Endothelial cell of umbilical vein (primary cell): ENCODE measurements around the gene GPR61. TPM values are rescaled to one million over a fixed set of nuclear protein-coding genes. Genes with fewer than 3 reads are reported as not detected.

Experiments used
- BruUV-seq: library from RNA; stranded (reverse); fragments of 400-500 nt; replicated peaks from 2 replicates; lab custom pipeline; 2021; lab: Mats Ljungman, UMichigan
- CTCF ChIA-PET: fragments of 300-600, 350-600 bp; sonication (Branson Sonifier 250); formaldehyde crosslinking; loops from one replicate; lab custom pipeline; 2021; ENCODE audit warnings: antibody characterized with exemption, inconsistent platforms; lab: Charles Lee
- POLR2A ChIA-PET: fragments of 300-600, 350-600 bp; sonication (Branson Sonifier 250); formaldehyde crosslinking; loops from one replicate; lab custom pipeline; 2021; ENCODE audit warnings: antibody characterized with exemption, inconsistent platforms; lab: Charles Lee
- DNase-seq: peaks from one replicate; pipeline ENCODE4 v3.0.0-alpha.2; 2011; ENCODE audit warnings: low read depth, low spot score
- FAIRE-seq: peaks from 2 replicates; lab custom pipeline; 2011; peaks lifted over from hg19 to GRCh38; lab: Jason Lieb, UNC
- H2AFZ ChIP-seq: 2 replicates; pipeline ENCODE4 v1.6.0; 2012; ENCODE audit warnings: low read depth, low read length, control low read depth, inconsistent platforms
- H3K27ac ChIP-seq: 2 replicates; pipeline ENCODE4 v1.5.1; 2011; ENCODE audit warnings: low read depth, mild to moderate bottlenecking, control low read depth, low read length, moderate library complexity; ENCODE audit not compliant: insufficient read depth
- H3K27me3 ChIP-seq, 2 experiments: 2 replicates each; pipeline versions ENCODE4 v1.6.0 to v1.6.1; 2011; ENCODE audit warnings: low read length in 2 of 2, mixed read lengths in 1 of 2; ENCODE audit not compliant: control insufficient read depth in 2 of 2, insufficient read depth in 2 of 2
- H3K36me3 ChIP-seq, 2 experiments: 2 replicates in 1 of 2; 3 replicates in 1 of 2; pipeline ENCODE4 v1.5.1; 2011; ENCODE audit warnings: low read length in 2 of 2, mild to moderate bottlenecking in 1 of 2, moderate library complexity in 1 of 2; ENCODE audit not compliant: control insufficient read depth in 2 of 2, insufficient read depth in 2 of 2; ENCODE audit errors: extremely low read depth in 1 of 2
- H3K4me1 ChIP-seq: 3 replicates; pipeline ENCODE4 v1.5.1; 2011; ENCODE audit warnings: mild to moderate bottlenecking, low read length; ENCODE audit not compliant: control insufficient read depth, insufficient read depth; ENCODE audit errors: extremely low read depth
- H3K4me2 ChIP-seq: 2 replicates; pipeline ENCODE4 v1.6.1; 2011; ENCODE audit warnings: low read length, control low read depth, mixed read lengths; ENCODE audit not compliant: insufficient read depth
- H3K4me3 ChIP-seq, 3 experiments: fragments of 200-600 bp in 1 of 3; sonication (generic), shearing (Covaris generic) in 1 of 3; replicated peaks in 1 of 3; 2 replicates each; pipeline ENCODE4 v1.5.1; 2011 to 2016; ENCODE audit warnings: control low read depth in 3 of 3, low read length in 3 of 3, mild to moderate bottlenecking in 2 of 3, inconsistent platforms in 1 of 3, low read depth in 1 of 3, moderate library complexity in 1 of 3; ENCODE audit not compliant: insufficient read depth in 1 of 3
- H3K79me2 ChIP-seq: 2 replicates; pipeline ENCODE4 v1.6.0; 2012; ENCODE audit warnings: low read length, inconsistent platforms; ENCODE audit not compliant: control insufficient read depth, insufficient read depth
- H3K9ac ChIP-seq: replicated peaks from 2 replicates; pipeline ENCODE3; 2011; ENCODE audit warnings: low read length, control low read depth; ENCODE audit not compliant: insufficient read depth; ENCODE audit errors: extremely low read depth
- H3K9me1 ChIP-seq: replicated peaks from 3 replicates; pipeline ENCODE4 v1.6.0; 2011; ENCODE audit warnings: mild to moderate bottlenecking, low read length; ENCODE audit not compliant: control insufficient read depth, insufficient read depth; ENCODE audit errors: extremely low read depth
- H3K9me3 ChIP-seq: replicated peaks from 2 replicates; pipeline ENCODE4 v1.5.1; 2012; ENCODE audit warnings: low read length, inconsistent platforms; ENCODE audit not compliant: control insufficient read depth, insufficient read depth
- H4K20me1 ChIP-seq: replicated peaks from 2 replicates; pipeline ENCODE3; 2011; ENCODE audit warnings: mild to moderate bottlenecking, low read length; ENCODE audit not compliant: control insufficient read depth, insufficient read depth; ENCODE audit errors: extremely low read depth
- EZH2 ChIP-seq: IDR thresholded peaks from 2 replicates; pipeline ENCODE4 v1.6.1; 2012; ENCODE audit warnings: borderline replicate concordance, low read depth, mild to moderate bottlenecking, moderate library complexity, low read length, inconsistent platforms; ENCODE audit not compliant: severe bottlenecking
- FOS ChIP-seq: IDR thresholded peaks from 2 replicates; pipeline ENCODE4 v1.6.1; 2011; ENCODE audit warnings: mild to moderate bottlenecking, low read length, moderate library complexity, borderline replicate concordance; ENCODE audit not compliant: insufficient read depth
- GATA2 ChIP-seq: IDR thresholded peaks from 2 replicates; pipeline ENCODE4 v1.7.0; 2011; ENCODE audit warnings: low read depth, mild to moderate bottlenecking, moderate library complexity, mixed read lengths, low read length; ENCODE audit not compliant: insufficient read length, insufficient read depth
- JUN ChIP-seq: IDR thresholded peaks from 2 replicates; pipeline ENCODE4 v1.6.1; 2011; ENCODE audit warnings: borderline replicate concordance, low read depth; ENCODE audit not compliant: insufficient read length, insufficient read depth
- MYC ChIP-seq: IDR thresholded peaks from one replicate; pipeline ENCODE4 v1.6.1; 2011; ENCODE audit warnings: mild to moderate bottlenecking, low read depth, low read length
- POLR2A ChIP-seq: IDR thresholded peaks from 2 replicates; pipeline ENCODE4 v1.6.1; 2012; ENCODE audit warnings: low read depth, mild to moderate bottlenecking, control low read depth, low read length
- POLR2AphosphoS5 ChIP-seq: IDR thresholded peaks from 2 replicates; pipeline ENCODE4 v1.6.1; 2012; ENCODE audit warnings: low read depth, mild to moderate bottlenecking, control low read depth, low read length, moderate library complexity; ENCODE audit not compliant: insufficient read depth
- dilution Hi-C: fragments of 300-500 bp; cut with MboI; formaldehyde crosslinking; loops from one replicate; pipeline ENCODE4 v1.15.0; 2019; ENCODE audit warnings: low sequenced_read_pairs; ENCODE audit not compliant: extremely low pct_ligation_motif_present
- intact Hi-C: fragments of 100-400 bp; cut with micrococcal nuclease; formaldehyde crosslinking; loops from one replicate; pipeline ENCODE4 v1.10.0; 2022
- polyA plus RNA-seq, 4 experiments: library from polyadenylated mRNA; depleted of rRNA in 3 of 4; stranded (reverse) in 3 of 4; unstranded in 1 of 4; fragments of >200 nt; gene quantifications; 2 replicates each; pipeline versions ENCODE4 v1.2.1 to v1.2.3, GENCODE V29; 2011 to 2012; ENCODE audit warnings: missing spikeins in 1 of 4
- total RNA-seq: library from RNA; stranded (reverse); gene quantifications from 2 replicates; pipeline ENCODE4 v1.2.3, GENCODE V29; 2021
- TF ChIP-seq, protein P1 (sequence below): IDR thresholded peaks from 2 replicates; pipeline ENCODE4 v1.6.1; 2011; ENCODE audit not compliant: insufficient read depth, insufficient read length
- TF ChIP-seq, protein P2 (sequence below), 2 donors: IDR thresholded peaks; 1 replicate in 1 of 2; 2 replicates in 1 of 2; pipeline ENCODE4 v1.5.1; 2011; ENCODE audit warnings: low read length in 2 of 2, mild to moderate bottlenecking in 2 of 2, moderate library complexity in 2 of 2, control low read depth in 1 of 2, inconsistent platforms in 1 of 2, low read depth in 1 of 2; ENCODE audit not compliant: insufficient read depth in 1 of 2; ENCODE audit errors: extremely low read depth in 1 of 2

GPR61 gene
- total and polyA plus RNA-seq, 2 donors (not counting 3 experiments of a cell fraction or from before 2014, with no cell fraction given), result not detected

DNA sequence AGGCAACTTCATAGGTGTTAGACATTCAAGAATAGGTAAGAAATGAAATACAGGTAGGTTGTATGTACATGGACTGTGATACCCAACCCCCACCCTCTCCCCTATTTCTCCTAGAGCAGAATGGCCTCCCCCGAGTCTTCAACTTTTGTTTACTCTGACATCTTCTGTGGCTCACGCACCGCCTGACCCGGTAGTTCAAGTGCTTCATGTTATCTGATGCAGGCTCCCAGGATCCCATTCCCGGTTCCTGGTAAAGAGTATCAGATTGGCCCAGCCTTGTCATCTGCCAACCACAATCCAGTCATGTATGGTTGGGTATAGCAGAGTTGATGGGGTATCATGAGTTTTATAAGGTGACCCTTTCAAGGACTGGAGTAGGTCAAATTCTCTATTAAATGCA lies 17.8 kb downstream of the GPR61 start:
- Histone ChIP-seq H3K79me2 (peaks cover 100% of the 10 kb centered on the region), H4K20me1 (peaks cover 24% of the 10 kb centered on the region), H2AFZ (no peak overlapping the region), H3K9me1 (no peaks in the 10 kb centered on the region), H3K4me3 (no peak overlapping the region), H3K4me1 (no peaks in the 10 kb centered on the region), H3K9me3 (no peaks in the 10 kb centered on the region), H3K9ac (no peak overlapping the region), H3K36me3 (no peaks in the 10 kb centered on the region), H3K27ac (no peak overlapping the region), H3K4me2 (no peak overlapping the region), H3K27me3 (no peaks in the 10 kb centered on the region)
- dilution Hi-C loops (no loop called here), intact Hi-C loops (no loop called here)
- DNase-seq (no peak), FAIRE-seq (no peak)
- BruUV-seq, result no TSS peak
- ChIA-PET POLR2A (no interaction called here), CTCF (interaction anchor here (1.6 kb wide), 1 partner anchor 11 kb away, joined by 4 read pairs; no protein-coding TSS in a partner anchor)
- TF ChIP-seq EZH2, result no peak
- no peak for TF ChIP-seq MYC
- TF ChIP-seq FOS, result no peak
- TF ChIP-seq, protein P1, sequence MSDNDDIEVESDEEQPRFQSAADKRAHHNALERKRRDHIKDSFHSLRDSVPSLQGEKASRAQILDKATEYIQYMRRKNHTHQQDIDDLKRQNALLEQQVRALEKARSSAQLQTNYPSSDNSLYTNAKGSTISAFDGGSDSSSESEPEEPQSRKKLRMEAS, result no peak
- TF ChIP-seq, protein P2, sequence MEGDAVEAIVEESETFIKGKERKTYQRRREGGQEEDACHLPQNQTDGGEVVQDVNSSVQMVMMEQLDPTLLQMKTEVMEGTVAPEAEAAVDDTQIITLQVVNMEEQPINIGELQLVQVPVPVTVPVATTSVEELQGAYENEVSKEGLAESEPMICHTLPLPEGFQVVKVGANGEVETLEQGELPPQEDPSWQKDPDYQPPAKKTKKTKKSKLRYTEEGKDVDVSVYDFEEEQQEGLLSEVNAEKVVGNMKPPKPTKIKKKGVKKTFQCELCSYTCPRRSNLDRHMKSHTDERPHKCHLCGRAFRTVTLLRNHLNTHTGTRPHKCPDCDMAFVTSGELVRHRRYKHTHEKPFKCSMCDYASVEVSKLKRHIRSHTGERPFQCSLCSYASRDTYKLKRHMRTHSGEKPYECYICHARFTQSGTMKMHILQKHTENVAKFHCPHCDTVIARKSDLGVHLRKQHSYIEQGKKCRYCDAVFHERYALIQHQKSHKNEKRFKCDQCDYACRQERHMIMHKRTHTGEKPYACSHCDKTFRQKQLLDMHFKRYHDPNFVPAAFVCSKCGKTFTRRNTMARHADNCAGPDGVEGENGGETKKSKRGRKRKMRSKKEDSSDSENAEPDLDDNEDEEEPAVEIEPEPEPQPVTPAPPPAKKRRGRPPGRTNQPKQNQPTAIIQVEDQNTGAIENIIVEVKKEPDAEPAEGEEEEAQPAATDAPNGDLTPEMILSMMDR (IDR thresholded peaks at IDR 0.05; ENCODE audit: extremely low read depth in 1 of 2, insufficient read depth in 1 of 2, low read depth in 1 of 2, low read length in 2 of 2), result no peak
- no peak for TF ChIP-seq JUN
- no peak for TF ChIP-seq POLR2AphosphoS5
- no peak for TF ChIP-seq POLR2A
- TF ChIP-seq GATA2, result no peak
